ENCODE results near the gene DMBX1.

Gene DMBX1

DNA sequence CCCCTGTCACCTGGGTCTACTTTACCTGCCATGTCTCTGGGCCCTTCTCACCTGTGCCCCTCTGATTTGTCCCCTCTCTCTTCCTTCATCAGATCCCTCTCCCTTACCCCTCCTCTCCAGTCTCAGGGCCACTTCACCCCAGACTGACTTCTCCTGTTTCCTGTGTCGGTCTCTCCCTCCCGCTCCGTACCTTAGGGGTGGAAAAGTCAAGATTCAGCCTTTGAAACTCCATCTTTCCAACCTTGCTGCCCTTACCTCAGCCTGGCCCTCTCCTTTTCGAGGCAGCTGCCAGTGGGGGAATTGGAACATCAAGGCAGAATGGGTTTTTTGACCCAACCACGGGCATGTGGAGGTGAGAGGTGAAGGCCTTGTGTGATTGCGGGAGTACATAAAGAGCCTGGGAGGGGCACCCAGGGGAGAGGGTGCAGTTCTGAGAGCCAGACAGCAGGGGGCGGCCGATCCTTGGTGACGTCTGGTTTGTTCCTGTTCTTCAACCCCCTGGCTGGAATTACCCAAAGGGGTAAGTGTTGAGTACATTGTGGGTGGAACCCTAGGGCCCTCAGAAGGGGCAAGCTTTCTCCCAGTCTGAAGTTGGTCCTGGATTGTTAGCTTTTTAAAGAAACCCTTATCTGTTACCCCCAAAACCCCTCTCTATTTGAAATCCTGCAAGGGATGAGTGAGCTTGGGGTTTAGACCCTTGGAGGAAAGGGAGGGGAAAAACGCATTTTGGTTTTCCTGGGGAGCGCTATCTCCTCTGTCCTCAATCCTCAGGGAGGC lies 12.3 kb upstream of the DMBX1 start:
- Histone ChIP-seq H3K36me3 (ENCODE audit: control insufficient read depth, insufficient read depth, low read length) (no peaks in the 10 kb centered on the region), H3K27me3 (ENCODE audit: control insufficient read depth, insufficient read depth, low read length) (peaks cover 29% of the 10 kb centered on the region), H3K9me3 (ENCODE audit: control insufficient read depth, low read length) (no peaks in the 10 kb centered on the region)

GRCh38 chr1:46478721-46479485 lies 10.7 kb upstream of the DMBX1 start:
- no peaks in the 10 kb centered on the region for H3K9me3 ChIP-seq (ENCODE audit: control insufficient read depth, low read length)
- no peaks in the 10 kb centered on the region for H3K36me3 ChIP-seq (ENCODE audit: control insufficient read depth, insufficient read depth, low read length)
- H3K27me3 ChIP-seq (ENCODE audit: control insufficient read depth, insufficient read depth, low read length): peaks cover 31% of the 10 kb centered on the region
- no peak overlapping the region for H3K9ac ChIP-seq (ENCODE audit: low read length)
- H3K4me3 ChIP-seq (ENCODE audit: low read length): no peak overlapping the region
- no peaks in the 10 kb centered on the region for H3K4me1 ChIP-seq (ENCODE audit: control insufficient read depth, insufficient read depth, low read length)

More for the DNA sequence above, 12.3 kb upstream of the DMBX1 start:
- Histone ChIP-seq H3K9ac (ENCODE audit: low read length) (no peak overlapping the region), H3K4me1 (ENCODE audit: control insufficient read depth, insufficient read depth, low read length) (no peaks in the 10 kb centered on the region), H3K4me3 (ENCODE audit: low read length) (no peak overlapping the region)

DNA sequence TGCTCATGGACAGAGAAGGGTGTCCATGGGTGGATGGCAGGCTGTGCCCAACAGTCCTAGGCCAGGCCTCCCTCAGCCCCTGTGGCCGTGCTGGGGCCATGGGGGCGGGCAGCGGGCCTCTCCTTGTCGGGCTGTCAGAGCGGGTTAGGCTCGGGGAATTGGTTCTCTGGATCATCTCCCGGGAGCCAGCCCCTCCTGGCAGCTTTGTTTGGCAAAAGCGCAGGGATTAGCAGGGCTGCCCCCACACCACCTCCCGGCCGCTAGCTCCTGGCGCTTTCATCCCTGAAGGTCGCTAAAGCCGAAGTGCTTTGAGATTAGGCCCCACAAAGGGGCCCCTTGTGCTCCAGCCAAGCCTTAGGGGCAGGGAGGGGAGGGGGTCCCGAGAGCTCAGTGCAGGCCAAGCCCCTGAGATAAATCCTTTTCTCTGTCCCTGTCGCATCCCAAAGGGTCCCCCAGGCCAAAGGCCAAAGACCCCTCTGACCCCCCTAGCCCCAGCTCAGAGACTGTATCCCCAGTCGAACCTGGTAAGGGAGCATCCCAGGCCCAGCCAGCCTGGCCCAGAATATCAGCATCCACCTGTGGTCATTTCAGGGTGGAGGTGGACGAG lies 9.8 kb upstream of the DMBX1 start:
- H3K4me3 ChIP-seq (ENCODE audit: low read length): no peak overlapping the region
- no peaks in the 10 kb centered on the region for H3K9me3 ChIP-seq (ENCODE audit: control insufficient read depth, low read length)
- H3K36me3 ChIP-seq (ENCODE audit: control insufficient read depth, insufficient read depth, low read length): no peaks in the 10 kb centered on the region
- no peaks in the 10 kb centered on the region for H3K4me1 ChIP-seq (ENCODE audit: control insufficient read depth, insufficient read depth, low read length)
- H3K9ac ChIP-seq (ENCODE audit: low read length): no peak overlapping the region
- H3K27me3 ChIP-seq (ENCODE audit: control insufficient read depth, insufficient read depth, low read length): peaks cover 28% of the 10 kb centered on the region

DNA sequence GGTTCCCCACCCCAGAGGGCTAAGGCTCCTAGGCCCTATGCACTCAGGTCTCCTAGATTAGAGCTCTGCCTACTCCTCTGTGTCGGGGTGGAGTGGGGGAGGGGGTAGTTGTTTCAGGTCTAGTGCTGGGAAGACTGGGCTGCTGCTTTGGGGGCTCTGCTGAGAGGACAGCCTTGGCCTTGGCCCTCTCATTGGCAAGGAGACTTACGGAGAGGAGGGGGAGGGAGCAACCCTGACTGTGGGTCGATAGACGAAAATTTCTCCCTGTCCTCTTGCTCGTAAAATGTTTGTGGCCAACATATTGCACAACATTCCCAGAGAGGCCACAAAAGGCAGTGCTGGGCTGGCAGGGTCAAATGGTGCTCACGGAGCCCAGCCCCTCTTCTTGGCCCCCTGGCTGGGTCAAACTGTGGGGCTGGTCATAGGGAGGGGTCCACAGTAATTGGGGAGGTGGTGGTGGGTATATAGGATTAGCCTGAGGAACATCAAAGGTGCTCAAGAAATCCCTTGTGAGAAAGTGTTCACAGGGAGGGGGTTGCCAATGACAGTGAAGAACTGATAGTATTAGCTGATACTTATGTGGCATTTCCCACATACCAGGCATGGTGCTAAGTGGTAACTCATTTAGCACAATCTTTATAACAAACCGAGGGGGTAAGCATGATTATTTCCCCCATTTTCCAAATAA lies 8.5 kb upstream of the DMBX1 start:
- Histone ChIP-seq H3K9ac (ENCODE audit: low read length) (no peak overlapping the region), H3K4me1 (ENCODE audit: control insufficient read depth, insufficient read depth, low read length) (no peaks in the 10 kb centered on the region), H3K27me3 (ENCODE audit: control insufficient read depth, insufficient read depth, low read length) (peaks cover 36% of the 10 kb centered on the region), H3K4me3 (ENCODE audit: low read length) (no peak overlapping the region), H3K9me3 (ENCODE audit: control insufficient read depth, low read length) (no peaks in the 10 kb centered on the region), H3K36me3 (ENCODE audit: control insufficient read depth, insufficient read depth, low read length) (no peaks in the 10 kb centered on the region)

DNA sequence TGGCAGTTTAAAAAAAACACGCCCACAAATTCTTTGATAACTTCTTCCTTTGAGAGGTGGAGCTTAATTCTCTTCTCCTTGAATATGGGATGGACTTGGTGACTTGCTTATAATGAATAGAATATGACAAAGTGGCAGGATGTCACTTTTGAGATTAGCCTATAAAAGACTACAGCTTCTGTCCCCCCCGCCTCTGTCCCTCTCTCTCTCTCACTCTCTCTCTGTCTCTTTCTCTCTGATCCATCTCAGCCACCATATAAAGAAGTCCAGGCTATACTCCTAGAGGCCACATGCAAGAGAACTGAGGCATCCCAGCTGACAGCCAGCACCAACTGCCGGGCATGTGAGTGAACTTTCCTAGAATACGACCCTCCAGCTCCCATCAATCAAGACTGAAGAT lies 7.7 kb upstream of the DMBX1 start:
- H3K4me1 ChIP-seq (ENCODE audit: control insufficient read depth, insufficient read depth, low read length): no peaks in the 10 kb centered on the region
- H3K36me3 ChIP-seq (ENCODE audit: control insufficient read depth, insufficient read depth, low read length): no peaks in the 10 kb centered on the region
- no peaks in the 10 kb centered on the region for H3K9me3 ChIP-seq (ENCODE audit: control insufficient read depth, low read length)
- H3K27me3 ChIP-seq (ENCODE audit: control insufficient read depth, insufficient read depth, low read length): peaks cover 45% of the 10 kb centered on the region
- H3K4me3 ChIP-seq (ENCODE audit: low read length): no peak overlapping the region
- no peak overlapping the region for H3K9ac ChIP-seq (ENCODE audit: low read length)

- H3K4me3 ChIP-seq (ENCODE audit: low read length): no peak overlapping the region
- H3K4me1 ChIP-seq (ENCODE audit: control insufficient read depth, insufficient read depth, low read length): no peaks in the 10 kb centered on the region
- H3K36me3 ChIP-seq (ENCODE audit: control insufficient read depth, insufficient read depth, low read length): no peaks in the 10 kb centered on the region
- no peak overlapping the region for H3K9ac ChIP-seq (ENCODE audit: low read length)
- peaks cover 60% of the 10 kb centered on the region for H3K27me3 ChIP-seq (ENCODE audit: control insufficient read depth, insufficient read depth, low read length)
- H3K9me3 ChIP-seq (ENCODE audit: control insufficient read depth, low read length): no peaks in the 10 kb centered on the region
Observed at GRCh38 chr1:46483589-46483988, 6.0 kb upstream of the DMBX1 start.

DNA sequence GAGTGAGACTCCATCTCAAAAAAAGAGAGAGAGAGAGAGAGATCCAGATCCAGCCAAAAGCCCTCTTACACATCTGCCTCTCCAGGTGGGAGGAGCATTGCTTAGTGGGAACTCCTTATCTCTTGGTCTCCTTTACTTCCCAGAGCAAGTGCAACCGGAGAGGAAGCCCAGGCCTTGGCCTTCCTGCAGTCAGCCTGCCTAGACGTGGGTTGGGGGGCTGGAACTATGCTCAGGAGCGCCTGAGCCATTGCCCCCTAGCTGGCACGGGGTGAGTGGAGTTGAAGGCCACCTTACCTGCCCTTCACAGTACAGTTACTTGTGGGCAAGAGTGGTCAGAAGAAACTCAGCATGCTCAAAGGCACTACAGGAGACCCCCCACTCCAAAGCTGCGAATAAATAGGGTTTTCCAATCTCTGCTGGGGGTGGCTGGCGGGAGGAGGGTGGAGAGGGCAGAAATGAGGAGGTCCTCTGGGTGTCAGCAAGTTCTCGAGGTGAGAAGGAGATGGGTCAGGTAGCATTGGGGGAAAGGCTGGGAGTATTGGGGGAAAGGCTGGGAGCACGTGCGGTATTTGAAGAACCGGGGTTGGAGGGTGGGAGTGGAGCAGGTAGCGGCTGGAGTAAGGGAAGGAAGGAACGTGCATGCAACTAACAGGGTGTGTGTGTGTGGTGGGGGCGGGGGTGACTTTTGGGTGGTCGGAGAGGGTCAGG lies 4.7 kb upstream of the DMBX1 start:
- H3K9me3 ChIP-seq (ENCODE audit: control insufficient read depth, low read length): no peaks in the 10 kb centered on the region
- peaks cover 70% of the 10 kb centered on the region for H3K27me3 ChIP-seq (ENCODE audit: control insufficient read depth, insufficient read depth, low read length)
- no peak overlapping the region for H3K9ac ChIP-seq (ENCODE audit: low read length)
- H3K4me3 ChIP-seq (ENCODE audit: low read length): no peak overlapping the region
- H3K36me3 ChIP-seq (ENCODE audit: control insufficient read depth, insufficient read depth, low read length): no peaks in the 10 kb centered on the region
- peaks cover 9% of the 10 kb centered on the region for H3K4me1 ChIP-seq (ENCODE audit: control insufficient read depth, insufficient read depth, low read length)

DNA sequence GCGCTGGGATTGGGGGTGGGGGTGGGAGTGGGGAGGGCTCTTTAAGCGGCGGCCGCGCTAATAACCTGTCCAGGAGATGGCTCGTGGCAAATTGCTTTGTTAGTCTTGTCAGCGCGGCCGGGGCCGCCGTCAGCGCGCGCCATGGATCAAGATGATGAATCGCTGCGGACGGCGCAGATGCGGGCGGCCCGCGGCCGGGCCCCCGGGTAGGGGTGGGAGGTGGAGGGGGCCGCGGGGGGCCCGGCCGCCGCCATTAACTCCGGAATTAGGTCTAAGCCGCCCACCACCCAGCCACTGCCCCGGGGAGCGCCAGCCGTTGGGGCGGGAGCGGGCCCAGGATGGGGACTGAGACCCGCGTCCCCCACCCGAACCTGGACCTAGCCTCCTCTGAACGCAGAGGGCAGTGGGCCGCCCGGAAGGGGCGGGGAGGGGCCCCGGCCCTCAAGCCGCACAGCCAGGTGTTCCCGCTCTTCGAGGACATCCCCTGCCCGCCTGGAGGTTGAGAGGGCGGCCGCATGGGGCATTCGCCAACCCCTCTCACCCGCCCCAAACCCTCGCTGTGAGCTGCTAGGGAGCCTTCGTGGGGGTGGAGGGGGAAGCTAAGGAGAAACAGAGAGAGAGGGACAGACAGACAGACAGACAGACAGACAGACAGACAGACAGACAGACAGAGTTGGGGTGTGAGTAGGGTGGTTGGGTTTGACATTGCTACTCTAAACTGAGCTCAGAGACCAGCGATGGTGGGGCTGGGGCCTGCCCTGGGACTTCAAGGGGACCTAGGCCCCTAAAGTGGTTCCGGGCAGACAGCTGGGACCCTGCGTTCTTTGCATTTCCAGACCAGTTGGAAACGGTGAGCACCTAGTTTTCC lies 3.8 kb upstream of the DMBX1 start:
- H3K27me3 ChIP-seq (ENCODE audit: control insufficient read depth, insufficient read depth, low read length): peaks cover 78% of the 10 kb centered on the region
- H3K9ac ChIP-seq (ENCODE audit: low read length): no peak overlapping the region
- H3K9me3 ChIP-seq (ENCODE audit: control insufficient read depth, low read length): no peaks in the 10 kb centered on the region

GRCh38 chr1:46486432-46487015 lies 3.1 kb upstream of the DMBX1 start:
- Histone ChIP-seq H3K9ac (ENCODE audit: low read length) (no peak overlapping the region), H3K9me3 (ENCODE audit: control insufficient read depth, low read length) (peaks cover 2% of the 10 kb centered on the region), H3K4me1 (ENCODE audit: control insufficient read depth, insufficient read depth, low read length) (peaks cover 23% of the 10 kb centered on the region), H3K4me3 (ENCODE audit: low read length) (no peak overlapping the region), H3K27me3 (ENCODE audit: control insufficient read depth, insufficient read depth, low read length) (peaks cover 78% of the 10 kb centered on the region), H3K36me3 (ENCODE audit: control insufficient read depth, insufficient read depth, low read length) (no peaks in the 10 kb centered on the region)

More for the DNA sequence above, 3.8 kb upstream of the DMBX1 start:
- no peaks in the 10 kb centered on the region for H3K36me3 ChIP-seq (ENCODE audit: control insufficient read depth, insufficient read depth, low read length)
- H3K4me1 ChIP-seq (ENCODE audit: control insufficient read depth, insufficient read depth, low read length): peaks cover 18% of the 10 kb centered on the region
- no peak overlapping the region for H3K4me3 ChIP-seq (ENCODE audit: low read length)

DNA sequence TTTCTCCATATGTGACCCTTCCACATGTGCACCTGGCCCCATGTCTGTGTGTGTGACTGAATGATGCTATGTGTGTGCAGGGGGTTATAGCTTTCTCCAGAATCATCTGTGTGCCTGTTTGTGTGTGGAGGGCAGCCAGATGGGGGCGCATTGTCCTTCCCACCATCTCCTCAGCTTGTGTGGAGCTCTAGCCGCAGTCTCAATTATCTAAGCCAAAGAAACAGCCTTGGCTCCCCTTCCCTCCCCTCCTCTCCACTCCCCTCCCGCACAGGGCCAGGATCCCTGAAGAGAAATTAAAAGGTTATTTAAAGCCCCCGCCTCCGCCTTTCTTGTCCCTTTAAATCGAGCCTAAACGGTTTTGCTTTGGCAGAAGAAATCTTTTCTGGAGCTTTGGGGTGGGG lies 1.8 kb upstream of the DMBX1 start:
- peaks cover 90% of the 10 kb centered on the region for H3K27me3 ChIP-seq (ENCODE audit: control insufficient read depth, insufficient read depth, low read length)
- H3K4me1 ChIP-seq (ENCODE audit: control insufficient read depth, insufficient read depth, low read length): peaks cover 23% of the 10 kb centered on the region
- H3K36me3 ChIP-seq (ENCODE audit: control insufficient read depth, insufficient read depth, low read length): no peaks in the 10 kb centered on the region
- H3K9ac ChIP-seq (ENCODE audit: low read length): no peak overlapping the region
- no peak overlapping the region for H3K4me3 ChIP-seq (ENCODE audit: low read length)
- peaks cover 6% of the 10 kb centered on the region for H3K9me3 ChIP-seq (ENCODE audit: control insufficient read depth, low read length)
